ENCODE results near the gene LHX2. TPM values are rescaled to one million over a fixed set of nuclear protein-coding genes. Genes with fewer than 3 reads are reported as not detected.
"Not testable (repeated sequence)": the region's sequence is repeated elsewhere in the genome, so short reads cannot be mapped to it uniquely, and the experiment has no call there.

The LHX2 gene, protein sequence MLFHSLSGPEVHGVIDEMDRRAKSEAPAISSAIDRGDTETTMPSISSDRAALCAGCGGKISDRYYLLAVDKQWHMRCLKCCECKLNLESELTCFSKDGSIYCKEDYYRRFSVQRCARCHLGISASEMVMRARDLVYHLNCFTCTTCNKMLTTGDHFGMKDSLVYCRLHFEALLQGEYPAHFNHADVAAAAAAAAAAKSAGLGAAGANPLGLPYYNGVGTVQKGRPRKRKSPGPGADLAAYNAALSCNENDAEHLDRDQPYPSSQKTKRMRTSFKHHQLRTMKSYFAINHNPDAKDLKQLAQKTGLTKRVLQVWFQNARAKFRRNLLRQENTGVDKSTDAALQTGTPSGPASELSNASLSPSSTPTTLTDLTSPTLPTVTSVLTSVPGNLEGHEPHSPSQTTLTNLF
- not detected for total RNA-seq

DNA sequence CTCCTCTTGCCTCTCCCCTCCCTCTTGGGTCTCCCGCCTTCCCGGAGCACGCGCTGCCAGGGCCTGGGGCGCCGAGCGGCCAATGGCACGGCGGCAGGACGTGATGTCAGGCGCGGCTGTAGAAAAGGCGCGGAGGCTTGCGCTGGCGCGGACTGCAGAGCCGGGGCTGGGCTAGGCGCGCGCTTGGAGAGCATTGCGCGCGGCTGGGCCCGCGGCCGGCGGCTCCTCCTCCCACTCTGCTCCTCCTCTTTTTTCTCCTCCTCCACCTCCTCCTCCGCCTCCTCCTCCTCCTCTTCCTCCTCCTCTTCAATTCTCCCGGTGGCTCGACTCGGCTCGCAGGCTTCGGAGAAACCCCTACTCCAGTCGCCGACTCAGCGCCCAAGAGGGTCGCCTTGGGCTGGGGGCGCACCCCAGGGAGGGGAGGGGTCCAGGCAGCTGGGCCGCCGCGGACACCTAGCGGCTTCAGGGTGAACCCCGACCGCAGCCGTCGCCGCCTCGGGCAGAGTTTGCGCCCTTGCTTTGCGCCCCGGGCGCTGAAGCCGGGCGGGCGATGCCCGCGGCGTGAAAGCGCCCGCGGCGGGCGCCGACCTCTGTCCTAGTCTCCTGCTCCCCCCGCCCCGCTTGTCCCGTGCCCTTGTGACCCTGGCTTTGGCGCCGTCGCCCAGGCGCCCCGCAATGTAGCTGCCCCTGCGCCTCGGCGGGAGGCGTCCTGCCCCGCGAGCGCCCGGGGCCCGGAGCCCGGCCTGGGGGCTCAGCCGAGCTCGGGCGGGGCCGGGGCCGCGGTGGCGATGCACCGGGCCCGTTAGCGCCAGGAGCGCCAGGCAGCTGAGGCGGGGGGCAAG is at the start of gene LHX2:
LHX2 (plus strand) TSS at position 309 of the 842 bp plus-strand sequence. CDS start 581 bp downstream, outside the sequence.
- no peak for DNase-seq

DNA sequence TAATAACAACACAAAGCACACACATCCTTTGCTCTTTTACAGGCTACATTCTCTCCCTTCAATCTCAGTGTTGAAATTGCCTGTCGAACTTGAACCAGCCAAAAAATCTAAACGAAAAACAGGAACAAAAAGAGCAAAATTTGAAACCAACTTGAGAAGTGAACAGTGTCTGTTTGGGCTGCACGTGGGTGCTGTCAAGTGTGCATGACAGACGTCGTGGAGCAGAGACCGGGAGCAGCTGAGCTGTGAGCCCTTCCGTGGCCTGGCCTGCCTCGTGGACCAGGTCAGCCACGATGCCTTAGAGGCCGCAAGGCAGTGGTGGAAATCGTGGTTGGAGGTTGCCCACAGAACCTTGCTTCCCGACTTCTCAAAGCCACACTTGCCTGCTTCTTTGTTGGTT is 46.8 kb upstream of the LHX2 start:
- no peak for DNase-seq

DNA sequence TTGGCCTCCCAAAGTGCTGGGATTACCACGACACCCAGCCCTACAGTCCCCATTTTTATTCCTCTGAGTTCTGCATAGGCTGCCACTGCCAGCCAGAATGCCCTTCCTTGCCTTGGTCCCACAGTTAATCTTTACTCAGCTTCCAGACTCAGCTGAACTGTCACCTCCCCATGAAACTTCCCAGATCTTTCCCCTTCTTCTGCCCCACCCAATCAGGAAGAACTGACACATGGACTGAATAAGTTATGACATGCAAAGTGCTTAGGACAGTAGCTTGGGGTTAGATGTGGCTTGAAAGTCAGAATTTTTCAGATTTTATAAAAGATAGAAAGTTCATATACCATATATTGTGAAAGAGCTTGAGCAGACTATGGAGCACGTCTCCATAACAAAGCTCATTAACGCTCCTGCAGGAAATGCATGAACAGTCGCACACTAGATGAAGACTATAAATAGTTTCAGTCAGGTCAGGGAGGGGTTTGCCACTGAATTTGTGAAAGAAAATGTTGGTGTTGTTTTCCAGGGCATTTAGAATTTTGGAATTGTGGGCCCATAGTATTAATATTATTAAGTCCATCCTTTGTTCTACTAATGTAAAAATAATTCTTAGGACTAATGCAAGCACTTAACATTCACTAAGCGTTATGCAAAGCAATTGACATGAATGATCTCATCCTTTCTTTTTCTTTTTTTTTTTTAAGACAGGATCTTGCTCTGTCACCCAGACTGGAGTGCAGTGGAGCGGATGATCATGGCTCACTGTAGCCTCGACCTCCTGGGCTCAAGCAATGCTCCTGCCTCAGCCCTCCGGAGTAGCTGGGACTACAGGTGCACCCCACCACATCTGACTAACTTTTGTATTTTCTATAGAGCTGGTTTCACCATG is 45.5 kb upstream of the LHX2 start:
- DNase-seq: no peak

DNA sequence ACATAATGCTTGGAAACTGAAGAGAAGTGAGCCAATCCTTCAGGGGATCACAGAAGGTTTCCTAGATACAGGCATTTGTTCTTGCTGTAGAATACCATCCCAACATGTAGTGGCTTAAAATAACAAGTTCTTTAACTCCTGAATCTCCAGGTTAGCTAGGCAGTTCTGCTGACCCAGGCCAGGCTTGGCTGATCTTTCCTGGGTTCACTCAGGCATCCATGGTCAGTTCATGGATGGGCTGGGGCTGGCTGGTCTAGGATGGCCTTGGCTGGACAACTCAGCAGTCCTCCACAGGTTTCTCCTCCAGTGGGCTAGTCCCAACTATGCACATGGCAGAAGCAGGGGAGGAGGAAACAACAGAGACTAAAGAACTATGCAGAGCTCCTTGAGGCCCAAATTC is 44.2 kb upstream of the LHX2 start:
- DNase-seq: no peak

DNA sequence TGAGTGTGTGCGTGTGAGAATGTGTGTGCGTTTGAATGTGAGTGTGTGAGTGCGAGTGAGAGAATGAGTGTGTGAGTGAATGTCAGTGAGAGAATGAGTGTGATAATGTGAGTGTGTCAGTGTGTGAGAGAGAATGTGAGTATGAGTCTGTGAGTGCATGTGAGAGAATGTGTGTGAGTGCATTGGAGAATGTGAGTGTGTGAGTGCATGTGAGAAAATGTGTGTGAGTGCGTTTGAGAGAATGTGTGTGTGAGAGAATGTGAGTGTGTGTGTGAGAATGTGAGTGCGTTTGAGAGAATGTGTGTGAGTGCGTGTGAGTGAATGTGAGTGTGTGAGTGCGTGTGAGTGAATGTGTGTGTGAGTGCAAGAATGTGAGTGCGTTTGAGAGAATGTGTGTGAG is 39.0 kb upstream of the LHX2 start:
- no peak for DNase-seq

DNA sequence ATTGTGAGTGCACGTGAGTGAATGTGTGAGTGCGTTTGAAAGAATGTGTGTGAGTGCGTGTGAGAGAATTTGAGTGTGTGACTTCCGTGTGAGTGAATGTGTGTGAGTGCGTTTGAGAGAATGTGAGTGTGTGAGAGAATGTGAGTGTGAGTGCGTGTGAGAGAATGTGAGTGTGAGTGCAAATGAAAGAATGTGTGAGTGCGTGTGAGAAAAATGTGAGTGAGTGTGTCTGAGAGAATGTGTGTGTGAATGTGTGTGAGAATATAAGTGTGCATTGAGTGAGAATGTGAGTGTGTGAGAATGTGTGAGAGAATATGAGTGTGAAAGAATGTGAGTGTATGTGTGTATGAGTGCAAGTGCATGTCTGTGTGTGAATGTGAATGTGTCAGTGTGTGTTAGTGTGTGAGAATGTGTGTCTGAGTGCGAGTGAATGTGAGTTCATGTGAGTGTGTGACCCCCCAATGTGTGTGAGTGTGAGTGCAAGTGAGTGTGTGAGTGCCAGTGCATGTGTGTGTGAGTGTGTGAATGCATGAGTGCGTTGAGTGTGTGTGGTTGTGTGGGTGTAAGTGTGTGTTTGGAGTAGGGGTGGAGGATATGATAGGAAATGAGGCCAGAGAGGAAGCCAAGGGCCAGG is 37.9 kb upstream of the LHX2 start:
- no peak for DNase-seq

DNA sequence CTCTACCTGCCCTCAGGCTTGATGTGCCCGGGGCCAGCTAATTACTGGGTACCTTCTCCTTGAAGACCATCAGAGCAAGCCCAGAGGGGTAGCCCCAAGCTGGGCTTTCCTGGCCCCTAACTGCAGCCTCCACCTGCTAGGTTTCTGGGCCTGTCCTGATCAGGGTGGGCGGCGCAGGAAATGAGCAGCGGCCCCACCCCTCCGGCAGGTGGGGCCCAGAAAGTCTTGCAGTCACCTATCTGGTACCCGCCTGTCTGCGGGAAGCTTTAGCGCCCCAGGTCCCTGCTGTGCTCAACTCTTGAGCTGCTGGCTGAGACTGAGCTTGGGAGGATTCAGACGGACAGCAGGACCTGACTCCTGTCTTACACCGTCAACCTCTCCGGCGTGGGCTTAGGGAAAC is 37.1 kb upstream of the LHX2 start:
- DNase-seq: no peak

DNA sequence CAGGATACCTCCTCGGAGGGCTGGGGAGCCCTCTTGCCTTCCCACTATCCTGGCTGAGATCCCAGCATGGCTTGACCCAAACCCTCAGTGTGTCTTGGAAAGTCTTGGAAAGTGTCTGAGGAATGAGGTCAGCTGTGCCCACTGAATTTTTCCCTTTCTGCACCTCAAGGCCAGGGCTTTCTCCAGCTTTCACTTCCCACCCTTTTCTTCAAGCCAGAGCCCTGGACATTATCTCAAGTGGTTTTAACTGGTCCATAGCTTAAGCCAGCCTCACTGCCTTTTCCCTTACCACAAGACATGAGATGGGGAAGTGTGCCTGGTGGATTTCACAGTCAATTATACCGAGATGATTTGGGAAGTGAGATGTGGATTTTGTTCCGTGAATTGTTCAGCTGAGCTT is 35.7 kb upstream of the LHX2 start:
- no peak for DNase-seq

DNA sequence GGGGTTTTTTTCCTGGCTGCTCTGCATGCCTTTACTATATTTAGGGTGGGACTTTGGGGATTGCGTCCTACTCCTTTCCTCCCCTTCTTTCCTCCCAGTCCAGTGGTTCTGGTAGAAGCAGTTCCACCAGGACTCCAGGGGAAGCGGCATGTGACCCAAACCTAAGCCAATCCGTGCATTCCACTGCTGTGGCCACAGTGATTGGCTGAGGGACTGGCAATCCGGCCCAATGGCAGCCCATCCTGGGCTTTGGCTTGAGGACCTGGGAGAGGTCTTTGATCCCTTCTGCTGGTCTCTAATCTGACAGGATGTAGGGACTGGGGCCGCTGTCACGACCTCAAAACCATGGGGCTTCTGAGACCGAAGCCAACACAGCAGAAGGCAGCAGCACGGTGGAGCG is 35.0 kb upstream of the LHX2 start:
- DNase-seq: not testable (repeated sequence)

DNA sequence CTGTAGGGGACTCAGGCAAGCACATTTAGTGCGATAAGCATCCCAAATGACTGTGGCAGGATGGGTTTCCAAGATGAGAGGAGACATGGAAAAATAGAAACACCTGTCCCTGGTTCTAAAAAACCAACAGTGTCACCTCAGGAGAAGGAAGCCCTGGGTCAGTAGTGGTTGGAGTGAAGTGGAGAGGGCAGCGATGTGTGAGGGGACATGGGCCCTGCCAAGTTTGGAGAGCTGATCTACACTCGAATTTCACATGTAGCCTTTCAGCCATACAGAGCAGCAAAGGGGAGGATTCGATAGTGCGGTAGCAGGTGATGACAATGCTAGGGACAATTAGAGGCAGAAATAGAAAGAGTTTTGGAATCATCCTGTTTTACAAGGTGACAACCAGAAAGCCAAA is 32.6 kb upstream of the LHX2 start:
- DNase-seq: no peak

DNA sequence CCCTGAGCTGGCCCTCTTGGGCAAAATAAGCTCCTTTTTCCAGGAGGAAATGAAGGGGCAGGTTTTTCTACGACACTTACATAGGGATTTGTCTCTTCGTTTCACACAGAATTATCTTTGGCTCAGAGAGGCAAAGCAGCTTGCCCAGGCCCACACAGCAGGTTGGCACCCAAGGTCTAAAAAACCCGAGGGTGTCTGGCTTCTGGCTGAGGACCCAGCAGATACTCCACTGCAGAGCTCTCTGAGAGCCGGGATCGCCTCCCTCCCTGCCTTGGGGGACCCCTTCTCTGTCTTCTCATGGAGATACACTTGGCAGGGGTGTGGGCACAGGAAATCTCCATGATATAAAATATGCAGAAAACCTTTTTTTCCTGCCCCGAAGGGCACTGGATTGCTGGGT is 29.0 kb upstream of the LHX2 start:
- DNase-seq: no peak

DNA sequence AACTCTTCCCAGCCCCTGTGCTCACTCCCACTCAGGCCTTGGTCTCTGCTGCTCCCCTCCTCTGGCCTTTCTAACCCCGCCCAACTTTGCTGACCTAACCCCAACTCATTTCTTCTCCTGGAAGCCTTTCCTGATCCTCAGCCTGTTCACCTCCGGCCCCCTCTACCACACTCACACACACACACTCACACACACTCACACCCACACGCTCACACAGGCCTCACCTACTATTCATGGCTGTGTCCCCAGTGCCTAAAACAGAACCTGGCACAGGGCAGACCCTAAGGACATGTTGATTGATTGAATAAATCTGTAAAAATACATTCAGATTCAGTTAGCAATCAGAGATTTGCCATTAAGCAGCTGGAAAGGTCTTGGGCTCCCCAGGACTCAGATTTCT is 28.5 kb upstream of the LHX2 start:
- no peak for DNase-seq

DNA sequence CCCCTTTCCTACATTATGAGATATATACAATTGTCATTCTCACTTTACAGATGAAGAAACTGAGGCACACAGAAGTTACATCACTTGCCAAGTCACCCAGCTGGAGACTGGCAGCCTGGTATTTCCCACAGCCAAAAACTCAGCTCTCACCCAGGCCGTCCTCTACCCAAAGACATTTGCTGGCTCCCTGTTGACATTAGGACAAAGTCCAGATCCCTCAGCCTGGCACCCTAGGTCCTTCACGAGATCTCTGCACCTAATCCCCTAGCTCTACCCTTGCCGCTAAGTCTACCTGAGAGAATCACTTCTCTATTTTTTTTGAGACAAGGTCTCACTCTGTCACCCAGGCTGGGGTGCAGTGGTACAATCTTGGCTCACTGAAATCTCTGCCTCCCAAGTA is 26.8 kb upstream of the LHX2 start:
- no peak for DNase-seq

DNA sequence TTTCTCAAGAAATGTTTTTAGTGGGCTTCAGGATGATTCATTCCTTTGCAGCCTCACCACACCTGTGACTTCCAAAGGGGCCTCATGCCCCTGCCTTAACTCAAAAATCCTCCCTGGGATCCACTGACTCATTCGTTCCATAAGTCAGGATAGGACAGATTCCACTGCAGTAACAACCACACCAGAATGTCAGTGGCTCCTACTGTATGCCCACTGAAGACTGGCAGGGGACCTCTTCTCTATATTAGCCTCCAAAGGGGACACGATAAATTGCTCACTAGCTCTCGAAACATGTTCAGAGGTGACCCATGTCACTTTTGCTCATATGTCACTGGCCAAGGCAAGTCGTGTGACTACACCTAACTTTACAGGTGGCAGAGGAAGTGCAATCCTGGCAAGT is 25.7 kb upstream of the LHX2 start:
- DNase-seq: no peak

DNA sequence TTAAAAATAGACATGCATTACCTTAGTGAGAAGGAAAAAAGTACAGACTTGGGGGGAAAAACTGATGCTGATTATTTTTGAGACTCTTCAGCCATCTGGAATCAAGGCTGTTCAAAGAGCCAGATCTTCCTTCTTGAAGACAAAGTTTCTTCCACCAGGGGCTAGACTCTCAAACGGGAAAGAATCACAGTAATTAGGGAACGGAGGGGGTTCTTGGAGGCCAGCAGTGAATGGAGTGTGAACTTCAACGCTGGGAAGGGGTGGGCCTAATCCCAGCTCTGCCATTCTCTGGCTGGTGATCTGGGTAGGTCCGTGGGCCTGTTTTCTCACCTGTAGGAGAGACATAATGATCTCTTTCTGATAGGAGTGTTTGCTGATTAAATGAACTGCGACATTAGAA is 21.1 kb upstream of the LHX2 start:
- no peak for DNase-seq

DNA sequence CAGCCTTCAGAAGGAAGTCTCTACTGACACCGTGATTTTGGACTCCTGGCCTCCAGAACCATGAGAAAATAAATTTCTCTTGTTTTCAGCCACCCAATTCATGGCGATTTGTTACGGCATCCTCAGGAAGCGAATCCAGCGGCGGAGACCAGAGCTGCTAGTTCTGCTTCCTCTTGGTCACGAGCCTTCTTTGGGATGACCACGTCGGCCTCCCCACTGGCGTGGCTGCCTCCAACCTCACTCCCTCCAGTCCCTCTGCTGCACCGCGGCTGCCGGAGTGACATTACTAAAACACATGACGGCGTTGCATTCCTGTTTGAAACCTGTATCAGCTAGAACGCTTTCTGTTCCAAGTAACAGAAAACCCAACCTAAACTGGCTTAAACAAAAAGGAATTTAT is 18.9 kb upstream of the LHX2 start:
- not testable (repeated sequence) for DNase-seq

DNA sequence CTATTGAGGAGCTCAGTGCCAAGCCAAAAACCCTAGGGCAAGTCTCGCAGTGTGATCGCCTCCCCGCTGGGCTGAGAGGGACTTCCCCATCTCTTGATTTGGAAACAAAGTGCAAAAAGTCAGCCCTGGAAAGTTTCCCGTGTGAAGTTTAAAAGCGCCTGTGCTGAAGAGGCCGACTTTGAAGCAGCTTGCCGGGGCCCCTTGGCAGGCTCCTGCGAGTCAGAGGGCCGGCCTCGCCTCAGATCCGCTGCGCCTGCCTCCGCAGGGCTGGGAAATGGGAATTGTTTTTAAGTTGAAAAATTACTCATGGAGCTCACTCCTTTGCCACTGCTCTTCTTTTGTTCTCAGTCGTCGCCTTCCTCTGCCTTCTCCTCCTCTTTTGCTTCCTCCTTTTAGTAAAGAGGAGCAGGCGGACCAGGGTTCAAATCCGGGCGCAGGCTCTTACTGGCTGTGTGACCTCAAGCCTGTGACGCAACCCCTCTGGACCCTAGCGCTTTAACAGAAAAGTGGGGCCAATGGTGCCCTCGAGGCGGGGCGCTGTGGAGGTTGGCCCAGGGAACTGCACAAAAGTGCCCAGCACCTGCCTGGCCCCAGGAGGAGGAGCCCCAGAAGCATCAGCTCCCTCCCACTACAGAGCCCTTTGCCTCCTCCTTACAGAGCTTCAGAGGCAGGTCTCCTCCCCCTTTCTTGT is 14.7 kb upstream of the LHX2 start:
- DNase-seq: no peak

DNA sequence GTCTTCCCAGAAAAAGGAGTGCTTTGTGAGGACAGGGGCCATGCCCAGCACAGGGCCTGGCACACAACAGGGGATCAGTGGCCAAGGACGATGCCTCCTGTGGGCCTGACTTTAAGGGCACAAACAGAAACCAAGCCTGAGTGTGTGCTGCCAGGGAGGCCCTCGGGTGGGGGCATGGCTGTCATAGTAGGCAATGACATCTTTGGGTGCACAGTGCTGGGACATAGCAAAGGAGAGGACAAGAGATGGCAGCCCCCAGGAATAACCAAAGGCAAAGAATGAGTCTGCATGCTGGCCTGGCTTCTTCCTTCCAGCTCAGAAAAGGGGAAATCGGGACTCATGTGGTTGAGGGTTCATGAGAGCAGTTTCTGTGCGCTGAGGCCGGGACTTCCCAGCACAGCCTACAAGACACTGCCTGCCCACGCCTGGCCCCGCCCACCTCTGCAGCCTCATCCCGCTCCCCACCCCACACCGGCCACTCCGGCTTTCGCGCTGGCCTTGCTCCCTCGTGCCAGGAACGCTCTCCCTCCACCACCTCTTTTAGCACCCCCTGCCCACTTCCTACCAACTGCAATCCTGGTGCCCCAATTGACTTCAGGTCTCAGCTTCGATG is 13.8 kb upstream of the LHX2 start:
- DNase-seq: no peak

DNA sequence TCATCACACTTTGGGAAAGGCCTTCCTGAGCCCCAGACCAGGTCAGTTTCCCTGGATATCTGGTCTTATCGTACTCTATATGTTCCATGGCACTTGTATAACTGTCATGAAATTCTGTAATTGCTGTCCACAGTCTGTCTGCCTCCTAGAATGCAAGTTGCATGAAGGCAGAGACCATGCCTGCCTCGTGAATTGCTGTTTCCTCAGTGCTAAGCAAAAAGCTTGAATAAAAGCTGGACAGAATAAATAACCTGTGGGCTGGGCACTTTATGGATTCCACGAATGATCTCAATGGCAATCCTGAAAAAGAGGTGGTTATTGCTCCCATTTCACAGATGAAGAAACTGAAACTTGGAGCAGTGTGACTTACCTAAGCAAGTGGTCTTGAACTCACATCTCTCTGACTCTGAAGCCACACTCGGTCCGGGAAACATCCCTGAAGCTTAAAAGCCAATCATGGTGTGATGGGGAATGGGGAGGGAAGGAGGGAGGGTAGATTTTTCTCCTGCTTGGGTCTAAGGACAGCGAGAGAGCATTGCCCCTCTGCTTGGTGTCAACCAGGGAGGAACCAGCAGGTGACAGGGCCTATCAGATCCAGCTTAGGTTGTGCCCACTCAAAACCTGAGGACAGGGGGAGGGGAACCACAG is 13.2 kb upstream of the LHX2 start:
- no peak for DNase-seq

DNA sequence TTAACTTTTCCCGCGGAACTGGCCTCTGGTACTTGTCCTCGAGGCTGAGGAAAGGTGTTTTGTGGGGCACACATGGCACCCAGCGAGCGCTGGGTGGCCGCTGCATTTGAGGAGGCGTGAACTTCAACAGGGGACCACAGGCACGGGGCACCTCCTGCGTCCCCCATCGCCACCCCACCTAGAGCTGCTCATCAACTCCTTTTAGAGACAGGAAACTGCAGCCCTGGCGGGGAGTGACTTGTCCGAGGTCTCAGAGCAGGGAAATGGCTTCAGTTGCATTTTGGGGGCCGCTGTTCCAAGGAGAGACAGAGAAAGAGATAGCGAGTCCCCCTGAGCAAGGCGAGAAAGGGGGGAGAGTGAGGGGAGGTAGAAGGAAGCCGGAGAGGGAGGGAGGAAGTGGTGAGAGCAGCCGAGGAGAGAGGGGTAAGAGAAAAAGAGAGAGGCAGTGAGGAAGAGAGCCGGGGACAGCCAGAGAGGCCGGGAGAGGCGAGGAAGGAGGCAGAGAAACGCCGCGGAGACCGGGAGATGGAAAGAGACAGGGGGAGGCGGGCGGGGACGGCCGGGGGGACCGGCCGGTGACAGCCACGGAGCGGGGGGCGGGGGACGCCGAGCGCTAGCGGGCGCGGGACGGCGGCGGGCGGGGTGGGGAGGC is 12.5 kb upstream of the LHX2 start:
- DNase-seq: no peak
